GM12873 (cell line): ENCODE data around the gene PON2.

Experiments
- CTCF ChIP-seq: IDR thresholded peaks from 2 replicates; pipeline ENCODE4 v1.5.1; 2012; ENCODE audit warnings: low read depth, mild to moderate bottlenecking, moderate library complexity, low read length, control low read depth; ENCODE audit not compliant: insufficient read depth; ENCODE audit errors: missing control alignments

PON2 gene

GRCh38 chr7:95436407-95436806, 1.6 kb upstream of the PON2 start:
- TF ChIP-seq CTCF = no peak

GRCh38 chr7:95435422-95435780, 573 bp upstream of the PON2 start:
- TF ChIP-seq CTCF = no peak

GRCh38 chr7:95433952-95434556, 774 bp downstream of the PON2 start:
- no peak for TF ChIP-seq CTCF

GRCh38 chr7:95433129-95433528, 1.7 kb downstream of the PON2 start:
- TF ChIP-seq CTCF = no peak

- TF ChIP-seq CTCF = no peak
Observed at GRCh38 chr7:95432606-95433005, 2.2 kb downstream of the PON2 start.

GRCh38 chr7:95430864-95431263, 4.0 kb downstream of the PON2 start:
- TF ChIP-seq CTCF = no peak

GRCh38 chr7:95429241-95429990, 5.4 kb downstream of the PON2 start:
- TF ChIP-seq CTCF = no peak
